Measurements from ENCODE around the gene CTSG.

The CTSG gene

GRCh38 chr14:24535737-24536136, 40.3 kb downstream of the CTSG start:
- DNase-seq, result no peak

GRCh38 chr14:24534286-24534685, 41.8 kb downstream of the CTSG start:
- no peak for DNase-seq

- DNase-seq, result peak; percentile 40
Measured at GRCh38 chr14:24525877-24526620, 50.0 kb downstream of the CTSG start.

All from NCI-H69 (cell line).